ENCODE results near the gene DUSP28. TPM values are rescaled to one million over a fixed set of nuclear protein-coding genes. Genes with fewer than 3 reads are reported as not detected.

Gene DUSP28
- total RNA-seq, 1 experiment from 2014 or later: 4.1 TPM

DNA sequence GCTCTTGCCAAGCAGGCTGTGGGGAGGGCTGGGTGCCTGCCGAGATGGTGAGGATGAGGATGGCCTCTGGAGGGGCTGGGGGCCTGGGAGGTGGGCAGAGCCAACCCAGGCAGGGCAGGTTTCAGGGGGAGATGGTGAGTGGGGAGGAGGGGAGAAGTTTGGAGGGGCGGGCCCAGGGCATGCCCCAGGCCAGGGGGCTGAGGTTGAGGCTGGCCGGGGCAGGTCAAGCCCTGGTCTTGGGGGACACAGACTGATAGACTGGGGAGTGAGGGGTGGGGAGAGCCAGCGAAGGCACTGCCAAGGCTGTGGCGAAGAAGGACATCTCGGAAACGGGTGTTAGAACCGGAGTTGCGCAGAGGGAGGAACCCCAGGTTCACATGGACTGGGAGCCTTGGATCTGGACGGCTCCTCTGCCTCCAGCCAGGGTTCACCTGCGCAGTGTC lies 39.0 kb downstream of the DUSP28 start:
- DNase-seq (ENCODE audit: low read depth): no peak

DNA sequence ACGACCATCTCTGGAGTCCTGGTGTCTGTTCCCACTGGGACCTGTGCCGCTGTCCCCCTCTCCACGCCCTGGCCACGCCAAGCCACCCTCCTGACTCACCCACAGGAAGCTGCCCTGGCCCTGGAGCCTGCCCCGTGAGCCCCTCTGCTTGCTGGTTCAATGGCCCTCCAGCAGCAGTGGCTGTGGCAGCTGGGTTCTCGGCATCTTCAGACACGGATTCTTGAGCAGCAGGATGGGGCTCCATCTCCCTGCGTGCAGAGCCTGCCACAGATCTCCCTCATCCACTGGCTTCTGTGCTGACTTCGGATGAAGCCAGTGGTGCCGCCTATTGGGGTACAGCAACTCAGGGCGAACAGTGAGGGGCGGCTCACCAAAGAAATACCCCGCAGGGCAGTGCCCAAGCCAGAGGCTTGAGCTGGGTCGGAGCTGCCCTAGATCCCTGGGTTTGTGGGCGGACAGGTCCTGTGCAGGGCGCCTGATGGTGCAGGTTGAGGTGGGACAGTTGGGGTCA lies 40.3 kb downstream of the DUSP28 start:
- DNase-seq (ENCODE audit: low read depth): no peak

DNA sequence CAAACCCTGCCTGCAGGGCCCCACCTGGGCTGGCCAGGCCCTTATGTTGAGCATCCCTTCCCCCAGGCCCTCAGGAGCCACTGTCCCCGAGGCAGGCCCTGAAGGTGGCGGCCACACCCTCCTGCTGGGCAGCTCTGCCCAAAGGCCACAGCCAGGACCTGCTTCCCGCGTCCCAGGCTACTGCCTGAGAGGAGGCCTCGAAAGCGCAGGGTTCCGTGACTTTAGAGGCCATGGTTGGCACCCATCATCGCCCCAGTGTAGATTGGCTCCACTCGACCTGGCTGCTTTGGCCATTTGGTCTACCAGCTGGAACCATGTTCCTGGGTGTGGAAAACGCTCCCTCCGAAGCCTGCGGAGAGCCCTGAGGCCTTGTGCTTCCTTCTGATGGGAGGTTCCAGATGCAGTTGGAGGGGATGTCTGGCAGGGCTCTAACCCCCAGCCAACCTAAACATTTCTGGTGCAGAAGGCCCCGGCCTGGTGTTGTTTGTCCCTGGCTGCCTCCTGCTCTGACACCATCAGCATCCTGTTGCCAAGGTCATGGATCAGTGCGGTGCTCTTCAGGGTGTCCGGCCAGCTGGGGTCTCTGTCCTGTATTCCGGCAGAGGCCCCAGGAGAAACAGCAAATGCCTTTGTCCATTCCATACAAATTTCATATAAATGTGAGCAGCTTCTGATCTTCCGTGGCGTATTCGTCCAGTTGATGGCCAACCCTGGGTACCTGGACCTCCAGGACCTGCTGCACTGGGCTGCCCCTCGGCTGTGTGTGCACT lies 41.1 kb downstream of the DUSP28 start:
- DNase-seq (ENCODE audit: low read depth): no peak

DNA sequence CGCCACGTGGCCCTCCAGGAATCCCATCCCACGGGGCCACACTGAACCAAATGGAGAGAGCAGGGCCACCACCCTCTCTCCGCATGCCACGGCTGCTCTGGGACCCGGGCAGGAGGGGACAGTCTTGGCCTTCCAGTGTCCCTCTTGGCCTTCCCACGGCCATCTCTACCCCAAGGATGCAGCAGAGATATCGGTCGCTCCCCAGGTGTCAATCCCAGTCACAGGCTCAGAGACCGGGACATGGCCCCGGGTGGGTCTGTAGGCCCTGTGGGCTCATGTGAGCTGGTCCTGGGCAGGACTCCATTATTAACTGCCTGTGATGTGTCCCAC lies 41.6 kb downstream of the DUSP28 start:
- no peak for DNase-seq (ENCODE audit: low read depth)

DNA sequence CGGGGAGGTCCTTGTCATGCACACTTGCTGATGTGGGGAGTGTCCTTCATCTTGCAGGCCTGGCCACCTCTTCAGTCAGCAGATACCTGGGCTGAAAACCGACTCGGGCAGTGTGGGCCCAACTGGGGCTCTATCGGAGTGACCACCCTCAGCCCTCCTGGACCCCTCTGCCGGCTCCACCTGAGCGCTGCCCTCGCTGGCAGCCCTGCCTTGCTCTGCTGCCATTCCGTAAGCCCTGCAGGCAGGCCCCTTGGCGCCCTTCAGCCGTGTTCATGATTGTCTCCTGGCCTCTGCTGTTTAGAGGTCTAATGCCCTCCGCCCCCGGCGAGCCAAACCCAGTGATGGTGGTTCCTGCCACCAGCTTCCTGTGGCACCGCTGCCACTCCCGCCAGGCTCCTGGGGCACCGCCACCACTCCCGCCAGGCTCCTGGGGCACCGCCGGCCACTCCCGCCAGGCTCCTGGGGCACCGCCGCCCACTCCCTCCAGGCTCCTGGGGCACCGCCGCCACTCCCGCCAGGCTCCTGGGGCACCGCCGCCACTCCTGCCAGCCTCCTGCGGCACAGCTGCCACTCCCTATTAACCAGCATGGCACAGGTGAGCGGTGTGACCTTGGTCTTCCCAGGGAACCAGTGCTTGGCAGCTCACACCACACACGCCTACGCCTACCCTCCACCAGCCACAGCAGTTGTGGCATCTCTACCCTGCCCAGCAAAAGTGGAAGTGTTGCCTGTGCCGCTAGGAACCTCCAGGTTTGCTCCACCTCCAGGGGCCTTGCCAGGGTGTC lies 42.3 kb downstream of the DUSP28 start:
- DNase-seq (ENCODE audit: low read depth): no peak

DNA sequence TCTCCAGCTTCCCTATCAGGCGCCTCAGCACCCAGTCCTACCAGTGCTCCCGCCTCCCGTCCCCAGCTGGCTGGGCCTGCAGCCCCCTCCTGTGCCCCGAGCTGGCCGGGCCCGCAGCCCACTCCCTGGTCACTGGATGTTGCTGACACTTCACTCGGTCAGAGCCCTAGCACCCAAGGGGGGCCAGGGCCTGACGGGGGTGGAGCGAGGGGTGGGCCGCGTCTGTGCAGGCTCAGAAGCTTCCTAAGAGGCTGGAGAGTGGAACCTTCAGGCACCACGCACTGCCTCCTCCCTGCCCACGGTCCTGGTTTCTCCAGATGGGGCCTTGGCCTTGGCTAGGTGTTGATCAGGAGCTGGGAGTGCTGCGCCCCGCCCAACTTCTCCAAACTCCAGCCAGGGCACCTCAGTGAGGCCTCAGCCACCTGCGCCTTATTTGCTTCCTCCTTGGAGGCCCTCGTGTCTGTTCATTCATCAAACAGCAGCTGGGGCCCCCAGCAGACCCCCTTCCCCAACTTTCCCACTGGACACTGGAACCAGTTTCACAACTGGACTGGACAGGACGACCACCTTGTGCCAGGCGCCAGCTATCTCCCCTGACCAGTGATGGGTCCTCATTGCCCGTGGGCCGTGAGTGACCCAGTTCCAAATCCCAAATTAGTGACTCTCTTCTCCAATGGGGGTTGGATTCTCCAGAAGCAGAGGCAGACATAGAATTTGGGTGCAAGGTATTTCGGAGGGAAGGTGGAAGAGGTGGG lies 43.1 kb downstream of the DUSP28 start:
- no peak for DNase-seq (ENCODE audit: low read depth)

DNA sequence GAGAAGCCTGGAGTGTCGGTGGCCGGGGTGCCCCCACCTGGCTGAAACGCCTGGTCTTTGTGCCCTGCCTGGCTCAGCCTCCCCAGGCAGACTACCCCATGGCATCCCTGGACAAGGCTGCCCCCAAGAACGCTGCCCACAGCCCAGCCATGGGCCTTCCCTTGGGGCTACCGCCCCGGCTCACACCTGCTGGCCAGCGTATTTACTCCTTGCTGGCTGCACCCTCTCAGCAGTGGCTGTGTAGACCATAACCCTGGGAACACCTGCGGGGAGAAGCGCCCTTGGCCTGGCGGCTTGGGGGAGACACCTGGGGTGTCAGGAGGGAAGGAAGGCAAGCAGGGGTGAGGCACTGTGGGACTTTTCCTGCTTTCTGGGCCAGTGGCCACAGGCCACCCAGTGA lies 43.7 kb downstream of the DUSP28 start:
- no peak for DNase-seq (ENCODE audit: low read depth)

DNA sequence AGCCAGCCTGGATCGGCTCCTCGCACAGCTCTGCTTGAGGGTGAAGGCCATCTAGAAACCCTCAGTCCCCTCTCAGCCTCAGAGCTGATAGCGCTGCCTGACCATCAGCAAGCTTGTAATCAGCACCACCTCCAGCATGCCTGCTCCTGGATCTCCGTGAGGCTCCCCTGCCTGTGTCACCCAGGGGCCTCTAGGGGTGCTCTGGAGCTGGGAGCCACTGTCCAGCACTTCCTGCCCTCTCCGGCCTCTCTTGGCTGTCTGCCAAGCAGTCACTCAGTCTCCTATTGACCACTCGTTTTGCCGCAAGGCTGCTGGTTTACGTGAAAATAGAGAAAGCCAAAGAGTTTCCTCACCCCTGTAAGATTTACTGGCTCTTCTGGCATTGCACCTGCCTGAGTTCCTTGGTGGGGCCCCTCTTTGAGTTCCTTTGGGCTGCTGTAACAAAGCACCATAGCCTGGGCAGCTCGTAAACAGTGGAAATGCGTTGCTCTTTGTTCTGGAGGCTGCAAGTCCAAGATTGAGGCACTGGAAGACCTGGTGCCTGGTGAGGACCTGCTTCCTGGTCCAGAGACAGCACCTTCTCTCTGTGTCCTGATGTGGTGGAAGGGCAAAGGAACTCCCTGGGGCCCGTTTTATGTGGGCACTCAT lies 44.3 kb downstream of the DUSP28 start:
- DNase-seq (ENCODE audit: low read depth): peak; percentile 52

DNA sequence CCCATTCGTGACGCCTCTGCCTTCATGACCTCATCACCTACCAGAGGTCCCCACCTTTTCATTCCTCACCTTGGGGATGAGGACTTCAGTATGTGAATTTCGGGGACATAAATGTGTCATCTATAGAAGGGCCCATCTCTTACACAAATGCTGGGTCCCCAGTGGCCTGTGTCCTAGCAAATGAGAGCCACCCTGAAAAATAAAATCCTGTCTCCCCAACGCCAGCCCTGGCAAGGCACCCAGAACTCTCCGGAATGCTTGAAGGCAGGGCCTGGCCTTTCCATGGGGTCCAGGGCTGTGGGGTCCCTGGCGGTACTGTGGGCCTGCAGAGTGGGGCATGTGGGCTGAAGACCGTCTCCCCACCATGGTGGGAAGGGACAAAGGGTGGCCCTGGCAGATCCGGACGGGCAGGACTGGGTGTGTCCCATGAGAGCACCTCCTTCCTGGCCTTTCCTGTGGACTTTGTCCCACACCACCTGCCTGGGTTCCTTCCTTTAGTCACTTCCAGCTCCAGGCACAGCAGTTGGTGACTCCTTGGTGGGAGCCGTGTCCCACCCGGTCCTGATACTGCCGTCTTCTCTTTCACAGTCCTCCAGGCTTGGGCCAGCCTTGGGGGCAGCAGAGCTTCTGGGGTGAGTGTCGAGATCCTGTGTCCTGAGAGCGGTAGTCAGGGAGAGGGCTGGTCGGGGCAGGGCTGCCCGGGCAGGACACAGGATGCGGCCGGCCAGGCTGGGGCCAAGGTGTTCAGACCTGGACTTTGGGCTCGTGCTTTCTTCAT lies 45.0 kb downstream of the DUSP28 start:
- no peak for DNase-seq (ENCODE audit: low read depth)

DNA sequence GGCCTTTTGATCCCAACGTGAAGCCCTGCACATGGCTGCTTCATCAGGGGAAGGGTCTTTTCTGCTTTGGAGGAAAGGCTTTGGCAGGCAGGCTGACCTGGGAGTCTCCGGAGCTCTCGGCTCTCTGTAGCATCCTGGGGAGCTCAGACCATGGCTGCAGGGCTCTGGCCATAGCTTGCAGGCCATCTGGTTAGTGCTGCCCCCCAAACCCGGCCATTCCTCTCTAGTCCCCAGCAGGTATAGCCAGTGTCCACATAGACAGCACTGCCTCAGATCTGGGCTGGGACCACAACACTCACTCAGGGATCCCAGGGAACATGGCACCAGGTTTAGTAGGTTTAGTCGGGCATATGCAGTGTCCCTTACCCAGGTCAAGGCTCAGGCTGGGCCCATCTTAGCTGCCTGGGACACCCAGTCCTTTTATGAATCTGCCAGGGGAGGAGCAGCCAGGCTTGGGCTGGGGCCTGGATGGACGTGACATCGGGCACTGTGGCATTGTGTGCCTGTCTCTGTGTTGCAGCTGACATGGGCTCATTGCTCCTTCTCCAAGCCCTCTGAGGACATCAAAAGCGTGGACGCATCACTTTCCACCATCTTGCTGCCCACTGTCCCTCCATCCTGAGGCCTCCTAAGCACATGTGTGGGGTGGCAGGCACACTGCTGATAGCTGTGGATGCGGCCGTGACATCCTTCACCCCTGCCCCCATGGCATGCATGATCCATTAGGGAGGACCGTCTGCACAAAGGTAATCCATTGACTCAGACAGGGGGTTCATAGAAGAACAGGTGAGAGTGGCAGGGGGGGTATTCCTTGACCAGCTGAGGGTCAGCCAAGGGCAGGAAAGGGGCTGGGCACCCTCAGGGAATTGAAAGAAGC lies 45.9 kb downstream of the DUSP28 start:
- no peak for DNase-seq (ENCODE audit: low read depth)

DNA sequence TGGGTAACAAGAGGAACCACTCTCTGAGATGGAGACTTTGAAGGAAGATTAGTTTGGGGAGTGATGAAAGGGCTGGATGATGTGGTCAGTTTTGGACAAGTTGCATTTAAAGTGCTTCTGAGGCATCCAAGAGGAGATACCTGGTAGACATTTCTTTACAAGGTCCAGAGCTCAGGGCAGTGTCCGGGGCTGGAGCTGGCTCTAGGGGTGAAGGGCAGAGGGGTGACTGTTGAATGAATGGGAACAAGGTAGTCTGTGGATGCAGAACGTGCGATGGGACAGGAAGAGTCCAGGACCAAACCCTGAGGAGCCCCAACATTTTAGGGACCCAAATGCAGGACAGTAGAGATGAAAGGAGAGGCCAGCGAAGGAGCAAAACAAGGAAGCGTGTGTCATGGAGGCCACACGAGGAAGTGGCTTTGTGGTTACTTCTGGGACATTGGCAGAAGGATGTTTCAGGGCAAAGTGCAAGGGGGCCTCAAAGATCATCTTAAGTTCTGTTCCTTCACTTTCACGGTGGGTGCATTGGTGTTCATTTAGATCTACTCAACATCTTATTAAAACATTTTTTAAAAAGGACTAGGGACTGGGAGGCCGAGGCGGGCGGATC lies 51.5 kb downstream of the DUSP28 start:
- DNase-seq (ENCODE audit: low read depth): no peak

Other genes with a start within 250 kb of the DUSP28 start
- 12.6 and 26.9 TPM in 2 replicates for gene GPC1, start 124.7 kb upstream of the DUSP28 start, total RNA-seq (2014; rRNA removed; shearing (Covaris generic))
- gene ANKMY1, start 2.4 kb upstream of the DUSP28 start, total RNA-seq (2014; rRNA removed; shearing (Covaris generic)): 7.1 and 10.8 TPM in 2 replicates
- 4.5 and 18.1 TPM in 2 replicates for gene RNPEPL1, start 8.1 kb downstream of the DUSP28 start, total RNA-seq (2014; rRNA removed; shearing (Covaris generic))
- gene CAPN10, start 26.4 kb downstream of the DUSP28 start, total RNA-seq (2014; rRNA removed; shearing (Covaris generic)): 3.4 and 11.1 TPM in 2 replicates
- gene GPR35, start 65.1 kb downstream of the DUSP28 start, total RNA-seq (2014; rRNA removed; shearing (Covaris generic)): 0.17 TPM in 1 of 2 replicates, not detected in the other
- not detected in 2 replicates for gene AQP12B, start 122.5 kb downstream of the DUSP28 start, total RNA-seq (2014; rRNA removed; shearing (Covaris generic))
- gene AQP12A, start 131.5 kb downstream of the DUSP28 start, total RNA-seq (2014; rRNA removed; shearing (Covaris generic)): not detected in 2 replicates